ENCODE results near the gene DMXL2. TPM values are rescaled to one million over a fixed set of nuclear protein-coding genes. Genes with fewer than 3 reads are reported as not detected.

The DMXL2 gene
- total RNA-seq, result 100 to 1,000 TPM in 1 of 4 donors, 10 to 100 TPM in 3; 17.5 to 111 (median 29.1) TPM

- H3K9me3 ChIP-seq, result no peaks in the 10 kb centered on the region
- H3K27ac ChIP-seq, result peak within 1 kb of the TSS; percentile 13 to 90 (median 88)
- H3K36me3 ChIP-seq, result no peaks in the 10 kb centered on the region
- H3K27me3 ChIP-seq, result no peaks in the 10 kb centered on the region
- H3K4me3 ChIP-seq, result peak within 1 kb of the TSS; percentile 61 to 71
- TF ChIP-seq, protein P1, sequence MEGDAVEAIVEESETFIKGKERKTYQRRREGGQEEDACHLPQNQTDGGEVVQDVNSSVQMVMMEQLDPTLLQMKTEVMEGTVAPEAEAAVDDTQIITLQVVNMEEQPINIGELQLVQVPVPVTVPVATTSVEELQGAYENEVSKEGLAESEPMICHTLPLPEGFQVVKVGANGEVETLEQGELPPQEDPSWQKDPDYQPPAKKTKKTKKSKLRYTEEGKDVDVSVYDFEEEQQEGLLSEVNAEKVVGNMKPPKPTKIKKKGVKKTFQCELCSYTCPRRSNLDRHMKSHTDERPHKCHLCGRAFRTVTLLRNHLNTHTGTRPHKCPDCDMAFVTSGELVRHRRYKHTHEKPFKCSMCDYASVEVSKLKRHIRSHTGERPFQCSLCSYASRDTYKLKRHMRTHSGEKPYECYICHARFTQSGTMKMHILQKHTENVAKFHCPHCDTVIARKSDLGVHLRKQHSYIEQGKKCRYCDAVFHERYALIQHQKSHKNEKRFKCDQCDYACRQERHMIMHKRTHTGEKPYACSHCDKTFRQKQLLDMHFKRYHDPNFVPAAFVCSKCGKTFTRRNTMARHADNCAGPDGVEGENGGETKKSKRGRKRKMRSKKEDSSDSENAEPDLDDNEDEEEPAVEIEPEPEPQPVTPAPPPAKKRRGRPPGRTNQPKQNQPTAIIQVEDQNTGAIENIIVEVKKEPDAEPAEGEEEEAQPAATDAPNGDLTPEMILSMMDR (IDR thresholded peaks at IDR 0.05), result no peak
- TF ChIP-seq POLR2AphosphoS5 (IDR thresholded peaks at IDR 0.05) (peak; percentile 42), POLR2A (IDR thresholded peaks at IDR 0.05) (peak in 1 of 2 donors; percentile 21), EP300 (IDR thresholded peaks at IDR 0.05) (no peak)
- 0% methylated on average over 3 to 9 of the region's 83 CpGs for WGBS, 2 donors (ENCODE audit: low coverage in 1 of 2)
- peaks cover 2 to 18% (median 2%) of the 10 kb centered on the region in 3 donors for H3K4me1 ChIP-seq
- ATAC-seq, result peak; percentile 89
Observed at GRCh38 chr15:51622604-51623370, at the start of gene DMXL2. DMXL2 (minus strand) TSS chr15:51622771; CDS start chr15:51622545, 226 bp downstream.

DNA sequence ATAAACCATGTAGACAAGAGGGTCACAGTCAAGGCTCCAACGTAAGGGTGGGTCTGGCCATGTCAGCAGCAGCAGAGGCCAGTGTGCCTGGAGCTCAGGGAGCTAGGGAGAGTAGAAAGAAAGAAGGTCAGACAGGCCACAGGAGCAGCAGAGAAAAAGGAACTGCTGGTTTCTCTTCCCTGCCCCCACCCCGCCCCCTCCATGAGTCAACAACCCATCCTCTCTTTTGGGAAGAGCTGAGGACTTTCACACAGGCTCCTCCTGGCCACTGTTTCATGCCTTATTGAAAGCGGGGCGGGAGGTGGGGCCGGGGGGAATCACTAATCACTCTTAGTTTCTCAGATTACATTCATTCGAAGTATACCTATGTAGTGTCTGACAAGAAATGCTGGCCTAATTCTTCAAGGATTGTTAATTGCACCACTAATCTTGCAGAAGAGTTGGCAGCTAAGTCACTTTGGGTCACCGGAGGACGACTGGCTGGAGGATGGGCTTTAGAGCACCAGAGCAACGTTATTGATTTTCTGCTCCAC, 49.6 kb upstream of the DMXL2 start:
- Histone ChIP-seq H3K4me1 (no peaks in the 10 kb centered on the region), H3K27ac (no peak overlapping the region), H3K4me3 (no peak overlapping the region), H3K27me3 (peaks cover 25% of the 10 kb centered on the region), H3K36me3 (no peaks in the 10 kb centered on the region), H3K9me3 (no peaks in the 10 kb centered on the region)
- TF ChIP-seq POLR2A (IDR thresholded peaks at IDR 0.05) (no peak), EP300 (IDR thresholded peaks at IDR 0.05) (no peak), POLR2AphosphoS5 (IDR thresholded peaks at IDR 0.05) (no peak)
- TF ChIP-seq, protein P1 (IDR thresholded peaks at IDR 0.05), result no peak
- ATAC-seq, result no peak
- 18 to 54% methylated on average over 5 to 6 of the region's 9 CpGs for WGBS, 2 donors (ENCODE audit: low coverage in 1 of 2)

- H3K4me3 ChIP-seq, result no peak overlapping the region
- H3K4me1 ChIP-seq, result no peaks in the 10 kb centered on the region
- no peak overlapping the region for H3K27ac ChIP-seq
- no peak for ATAC-seq
- peaks cover 25% of the 10 kb centered on the region for H3K27me3 ChIP-seq
- no peaks in the 10 kb centered on the region for H3K9me3 ChIP-seq
- WGBS, 2 donors (ENCODE audit: low coverage in 1 of 2), result 53 to 85% methylated on average over 2 of the region's 2 CpGs
- no peaks in the 10 kb centered on the region for H3K36me3 ChIP-seq
- TF ChIP-seq POLR2A (IDR thresholded peaks at IDR 0.05) (no peak), POLR2AphosphoS5 (IDR thresholded peaks at IDR 0.05) (no peak), EP300 (IDR thresholded peaks at IDR 0.05) (no peak)
- TF ChIP-seq, protein P1 (IDR thresholded peaks at IDR 0.05), result no peak
Observed at GRCh38 chr15:51669381-51669780, 46.8 kb upstream of the DMXL2 start.

- no peak for TF ChIP-seq EP300 (IDR thresholded peaks at IDR 0.05)
- no peak for TF ChIP-seq POLR2AphosphoS5 (IDR thresholded peaks at IDR 0.05)
- TF ChIP-seq, protein P1 (IDR thresholded peaks at IDR 0.05), result no peak
- TF ChIP-seq POLR2A (IDR thresholded peaks at IDR 0.05), result no peak
- 70 to 100% methylated on average over 1 to 4 of the region's 5 CpGs for WGBS, 2 donors (ENCODE audit: low coverage in 1 of 2)
- ATAC-seq, result no peak
- Histone ChIP-seq H3K36me3 (no peaks in the 10 kb centered on the region), H3K9me3 (no peaks in the 10 kb centered on the region), H3K27me3 (peaks cover 15% of the 10 kb centered on the region), H3K27ac (no peak overlapping the region), H3K4me1 (no peaks in the 10 kb centered on the region), H3K4me3 (no peak overlapping the region)
Observed at GRCh38 chr15:51668446-51668845, 45.9 kb upstream of the DMXL2 start.

- no peak overlapping the region for H3K4me3 ChIP-seq
- no peak for ATAC-seq
- TF ChIP-seq POLR2A (IDR thresholded peaks at IDR 0.05), result no peak
- TF ChIP-seq EP300 (IDR thresholded peaks at IDR 0.05), result no peak
- TF ChIP-seq POLR2AphosphoS5 (IDR thresholded peaks at IDR 0.05), result no peak
- TF ChIP-seq, protein P1 (IDR thresholded peaks at IDR 0.05), result no peak
- 21 to 42% methylated on average over 6 of the region's 6 CpGs for WGBS, 2 donors (ENCODE audit: low coverage in 1 of 2)
- peaks cover 12% of the 10 kb centered on the region for H3K27me3 ChIP-seq
- H3K4me1 ChIP-seq, result no peaks in the 10 kb centered on the region
- no peak overlapping the region for H3K27ac ChIP-seq
- no peaks in the 10 kb centered on the region for H3K36me3 ChIP-seq
- H3K9me3 ChIP-seq, result no peaks in the 10 kb centered on the region
Observed at GRCh38 chr15:51667478-51667877, 44.9 kb upstream of the DMXL2 start.
